Ascending aorta (tissue), 2 donors: ENCODE results near the gene TFF2. TPM values are rescaled to one million over a fixed set of nuclear protein-coding genes. Genes with fewer than 3 reads are reported as not detected.

ENCODE experiments used
- DNase-seq, 2 donors: peaks; one replicate each; pipeline ENCODE4 v3.0.0-alpha.2; 2019; ENCODE audit warnings: low spot score in 2 of 2
- H3K27ac ChIP-seq, 2 donors: fragments of 200-600 bp; sonication (generic); one replicate each; pipeline ENCODE4 v1.5.1; 2016 to 2017; ENCODE audit warnings: mild to moderate bottlenecking in 1 of 2
- H3K27me3 ChIP-seq: fragments of 200-600 bp; sonication (generic); one replicate; pipeline ENCODE4 v1.5.1; 2017
- H3K36me3 ChIP-seq, 2 donors: fragments of 200-600 bp; sonication (generic); one replicate each; pipeline ENCODE4 v1.5.1; 2016
- H3K4me1 ChIP-seq, 2 donors: fragments of 200-600 bp; sonication (generic); one replicate each; pipeline ENCODE4 v1.5.1; 2016 to 2017; ENCODE audit warnings: mild to moderate bottlenecking in 1 of 2
- H3K4me3 ChIP-seq, 2 donors: fragments of 200-600 bp; sonication (generic); one replicate each; pipeline ENCODE4 v1.5.1; 2016 to 2017; ENCODE audit warnings: mild to moderate bottlenecking in 1 of 2
- H3K9me3 ChIP-seq, 2 donors: fragments of 200-600 bp; sonication (generic); one replicate each; pipeline ENCODE4 v1.5.1; 2016
- CTCF ChIP-seq, 3 experiments: fragments of 200-600 bp in 2 of 3; fragments of 450-650 bp in 1 of 3; sonication (generic) in 2 of 3; IDR thresholded peaks; one replicate each; pipeline ENCODE4 v1.5.1; 2016 to 2019; ENCODE audit warnings: antibody characterized with exemption in 3 of 3, mild to moderate bottlenecking in 1 of 3, moderate library complexity in 1 of 3
- intact Hi-C: fragments of 100-400 bp; cut with DNase I; formaldehyde crosslinking; loops from one replicate; pipeline ENCODE4 v1.15.1; 2023
- total RNA-seq: library from RNA; depleted of rRNA; stranded (reverse); fragments of >200 nt; gene quantifications from one replicate; pipeline ENCODE4 v1.1.0, GENCODE V29; 2016

The TFF2 gene
- not detected for total RNA-seq

- Histone ChIP-seq H3K27me3 (no peaks in the 10 kb centered on the region), H3K27ac (no peak within 1 kb of the TSS), H3K36me3 (no peaks in the 10 kb centered on the region), H3K4me1 (no peaks in the 10 kb centered on the region), H3K9me3 (peaks cover 0 to 18% of the 10 kb centered on the region in 2 donors), H3K4me3 (no peak within 1 kb of the TSS)
- DNase-seq = peak in 1 of 2 donors; percentile 31
- intact Hi-C loops = no loop called here
- TF ChIP-seq CTCF (IDR thresholded peaks at IDR 0.05) = no peak
These were observed at the start of gene TFF2 for GRCh38 chr21:42350927-42351426. Gene TFF2 (minus strand): TSS chr21:42350994. CDS start chr21:42350957, 37 bp downstream.

- Histone ChIP-seq H3K4me3 (no peak overlapping the region), H3K27ac (no peak overlapping the region), H3K4me1 (no peaks in the 10 kb centered on the region), H3K27me3 (no peaks in the 10 kb centered on the region), H3K36me3 (no peaks in the 10 kb centered on the region), H3K9me3 (no peaks in the 10 kb centered on the region)
- TF ChIP-seq CTCF (IDR thresholded peaks at IDR 0.05) = no peak
- no peak for DNase-seq
- intact Hi-C loops = no loop called here
These were observed 49.7 kb upstream of the TFF2 start for GRCh38 chr21:42400525-42400924.

GRCh38 chr21:42398436-42399028 is 47.7 kb upstream of the TFF2 start:
- TF ChIP-seq CTCF (IDR thresholded peaks at IDR 0.05) = no peak
- Histone ChIP-seq H3K27me3 (no peaks in the 10 kb centered on the region), H3K4me1 (no peaks in the 10 kb centered on the region), H3K36me3 (no peaks in the 10 kb centered on the region), H3K27ac (no peak overlapping the region), H3K9me3 (no peaks in the 10 kb centered on the region), H3K4me3 (no peak overlapping the region)
- intact Hi-C loops = no loop called here
- DNase-seq = no peak

- intact Hi-C loops = no loop called here
- Histone ChIP-seq H3K27ac (no peak overlapping the region), H3K27me3 (no peaks in the 10 kb centered on the region), H3K9me3 (no peaks in the 10 kb centered on the region), H3K4me3 (no peak overlapping the region), H3K36me3 (no peaks in the 10 kb centered on the region), H3K4me1 (no peaks in the 10 kb centered on the region)
- no peak for TF ChIP-seq CTCF (IDR thresholded peaks at IDR 0.05)
- no peak for DNase-seq
These were observed 47.1 kb upstream of the TFF2 start for GRCh38 chr21:42397746-42398394.

GRCh38 chr21:42396799-42397745 is 46.3 kb upstream of the TFF2 start:
- TF ChIP-seq CTCF (IDR thresholded peaks at IDR 0.05) = no peak
- Histone ChIP-seq H3K4me3 (no peak overlapping the region), H3K4me1 (no peaks in the 10 kb centered on the region), H3K27ac (no peak overlapping the region), H3K9me3 (no peaks in the 10 kb centered on the region), H3K36me3 (no peaks in the 10 kb centered on the region), H3K27me3 (no peaks in the 10 kb centered on the region)
- no peak for DNase-seq
- intact Hi-C loops = no loop called here
